Ishikawa (cell line): ENCODE measurements around the gene FAM186B.

Experiments used
- EP300 ChIP-seq: IDR thresholded peaks from 2 replicates; pipeline ENCODE4 v1.6.1; 2012; ENCODE audit warnings: borderline replicate concordance
- NFIC ChIP-seq: IDR thresholded peaks from 2 replicates; pipeline ENCODE4 v1.6.1; 2012
- RAD21 ChIP-seq: IDR thresholded peaks from 2 replicates; pipeline ENCODE4 v1.6.1; 2012; ENCODE audit warnings: low read depth
- REST ChIP-seq: IDR thresholded peaks from 2 replicates; pipeline ENCODE4 v1.6.1; 2012; ENCODE audit warnings: low read depth, mild to moderate bottlenecking
- TAF1 ChIP-seq: IDR thresholded peaks from 2 replicates; pipeline ENCODE4 v1.6.1; 2012; ENCODE audit warnings: low read depth, mild to moderate bottlenecking
- TEAD4 ChIP-seq: IDR thresholded peaks from 2 replicates; pipeline ENCODE4 v1.6.1; 2012
- USF1 ChIP-seq: IDR thresholded peaks from 2 replicates; pipeline ENCODE4 v1.6.1; 2012
- YY1 ChIP-seq: IDR thresholded peaks from 2 replicates; pipeline ENCODE4 v1.6.1; 2012; ENCODE audit warnings: low read depth

- TF ChIP-seq TEAD4, result no peak
- TF ChIP-seq REST, result no peak
- no peak for TF ChIP-seq TAF1
- TF ChIP-seq EP300, result no peak
- no peak for TF ChIP-seq USF1
- no peak for TF ChIP-seq YY1
- no peak for TF ChIP-seq NFIC
- TF ChIP-seq RAD21, result no peak
Observed at GRCh38 chr12:49626836-49627235, 21.4 kb upstream of the FAM186B start.
